OCI-LY1 (cell line): Measurements from ENCODE around the gene DNMBP.
A peak's percentile ranks its signal among the peaks of the same experiment; 100 is the strongest.

Source experiments
- EZH2 ChIP-seq: fragments of 200-600 bp; sonication (generic), shearing (Covaris generic); IDR thresholded peaks from 2 replicates; pipeline ENCODE4 v1.8.0; 2017; ENCODE audit warnings: borderline replicate concordance, mixed run types, mild to moderate bottlenecking, antibody characterized with exemption, low read length, moderate library complexity, mixed read lengths
- TF ChIP-seq, protein P1 (sequence below): fragments of 200-600 bp; sonication (generic), shearing (Covaris generic); IDR thresholded peaks from 2 replicates; pipeline ENCODE4 v1.5.1; 2017; ENCODE audit warnings: mild to moderate bottlenecking, antibody characterized with exemption, low read length, moderate library complexity, mixed read lengths

DNA sequence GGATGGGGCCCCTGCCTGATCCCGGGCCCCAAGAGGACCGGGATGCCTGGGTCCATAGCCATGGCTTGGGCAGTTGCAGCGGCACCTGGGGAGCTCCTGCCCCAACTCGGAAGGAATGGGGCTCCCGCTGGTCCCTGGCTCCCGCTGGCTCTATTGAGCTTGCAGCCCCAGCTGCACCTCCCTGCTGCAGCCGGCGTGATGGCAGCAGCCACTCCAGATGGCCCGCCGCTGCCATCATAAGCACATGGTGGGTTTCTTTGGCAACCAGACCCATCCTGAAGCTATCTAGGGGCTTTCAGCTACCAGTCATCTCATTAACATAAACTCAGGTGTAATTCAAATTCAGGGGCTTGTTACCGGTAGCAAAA lies 11.1 kb upstream of the DNMBP start:
- TF ChIP-seq, protein P1, sequence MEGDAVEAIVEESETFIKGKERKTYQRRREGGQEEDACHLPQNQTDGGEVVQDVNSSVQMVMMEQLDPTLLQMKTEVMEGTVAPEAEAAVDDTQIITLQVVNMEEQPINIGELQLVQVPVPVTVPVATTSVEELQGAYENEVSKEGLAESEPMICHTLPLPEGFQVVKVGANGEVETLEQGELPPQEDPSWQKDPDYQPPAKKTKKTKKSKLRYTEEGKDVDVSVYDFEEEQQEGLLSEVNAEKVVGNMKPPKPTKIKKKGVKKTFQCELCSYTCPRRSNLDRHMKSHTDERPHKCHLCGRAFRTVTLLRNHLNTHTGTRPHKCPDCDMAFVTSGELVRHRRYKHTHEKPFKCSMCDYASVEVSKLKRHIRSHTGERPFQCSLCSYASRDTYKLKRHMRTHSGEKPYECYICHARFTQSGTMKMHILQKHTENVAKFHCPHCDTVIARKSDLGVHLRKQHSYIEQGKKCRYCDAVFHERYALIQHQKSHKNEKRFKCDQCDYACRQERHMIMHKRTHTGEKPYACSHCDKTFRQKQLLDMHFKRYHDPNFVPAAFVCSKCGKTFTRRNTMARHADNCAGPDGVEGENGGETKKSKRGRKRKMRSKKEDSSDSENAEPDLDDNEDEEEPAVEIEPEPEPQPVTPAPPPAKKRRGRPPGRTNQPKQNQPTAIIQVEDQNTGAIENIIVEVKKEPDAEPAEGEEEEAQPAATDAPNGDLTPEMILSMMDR: peak; percentile 4; the same call in 1 of the 2 replicates
- no peak for TF ChIP-seq EZH2
